Transverse colon (tissue), 3 donors: Measurements from ENCODE around the gene CACNA1C.

Source experiments
- EP300 ChIP-seq: sonication (generic); formaldehyde crosslinking; IDR thresholded peaks from one replicate; pipeline ENCODE4 v1.6.1; 2017; ENCODE audit warnings: antibody characterized with exemption, low read depth
- POLR2A ChIP-seq: fragments of 450-650 bp; IDR thresholded peaks from one replicate; pipeline ENCODE4 v1.6.1; 2016; ENCODE audit warnings: antibody characterized with exemption, mild to moderate bottlenecking, moderate library complexity
- TF ChIP-seq, protein P1 (sequence below), 5 experiments: fragments of 200-600 bp in 3 of 5; fragments of 450-650 bp in 2 of 5; sonication (generic) in 3 of 5; IDR thresholded peaks; 1 replicate in 2 of 5; 2 replicates in 3 of 5; pipeline ENCODE4 v1.5.1; 2016 to 2017; ENCODE audit warnings: antibody characterized with exemption in 5 of 5, inconsistent platforms in 3 of 5, mild to moderate bottlenecking in 2 of 5, moderate library complexity in 1 of 5

DNA sequence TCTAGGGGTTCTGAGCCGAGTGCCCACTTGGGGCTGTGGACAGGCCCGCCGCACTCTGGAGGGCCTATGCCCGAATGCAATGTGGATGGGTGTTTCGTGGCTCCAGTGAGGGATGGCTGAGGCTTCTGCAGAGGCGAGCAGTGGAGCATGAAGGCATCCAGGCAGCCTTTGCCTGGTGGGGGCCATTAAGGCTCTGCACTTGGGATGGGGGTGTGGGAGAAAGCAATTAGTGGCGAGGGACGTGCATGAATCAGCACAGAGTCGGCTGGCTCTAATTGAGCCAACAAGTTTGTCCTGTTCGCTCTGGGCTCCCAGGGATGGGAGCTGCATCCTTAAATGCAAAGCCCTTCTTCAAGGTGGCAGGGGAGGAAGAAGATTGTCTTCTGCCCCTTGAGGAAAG lies 395.1 kb downstream of the CACNA1C start:
- TF ChIP-seq, protein P1, sequence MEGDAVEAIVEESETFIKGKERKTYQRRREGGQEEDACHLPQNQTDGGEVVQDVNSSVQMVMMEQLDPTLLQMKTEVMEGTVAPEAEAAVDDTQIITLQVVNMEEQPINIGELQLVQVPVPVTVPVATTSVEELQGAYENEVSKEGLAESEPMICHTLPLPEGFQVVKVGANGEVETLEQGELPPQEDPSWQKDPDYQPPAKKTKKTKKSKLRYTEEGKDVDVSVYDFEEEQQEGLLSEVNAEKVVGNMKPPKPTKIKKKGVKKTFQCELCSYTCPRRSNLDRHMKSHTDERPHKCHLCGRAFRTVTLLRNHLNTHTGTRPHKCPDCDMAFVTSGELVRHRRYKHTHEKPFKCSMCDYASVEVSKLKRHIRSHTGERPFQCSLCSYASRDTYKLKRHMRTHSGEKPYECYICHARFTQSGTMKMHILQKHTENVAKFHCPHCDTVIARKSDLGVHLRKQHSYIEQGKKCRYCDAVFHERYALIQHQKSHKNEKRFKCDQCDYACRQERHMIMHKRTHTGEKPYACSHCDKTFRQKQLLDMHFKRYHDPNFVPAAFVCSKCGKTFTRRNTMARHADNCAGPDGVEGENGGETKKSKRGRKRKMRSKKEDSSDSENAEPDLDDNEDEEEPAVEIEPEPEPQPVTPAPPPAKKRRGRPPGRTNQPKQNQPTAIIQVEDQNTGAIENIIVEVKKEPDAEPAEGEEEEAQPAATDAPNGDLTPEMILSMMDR (IDR thresholded peaks at IDR 0.05): no peak
- TF ChIP-seq POLR2A (no peak), EP300 (no peak)
